Neural cell (in vitro differentiated cells): ENCODE measurements around the gene PLA2G2F. TPM values are rescaled to one million over a fixed set of nuclear protein-coding genes. Genes with fewer than 3 reads are reported as not detected.

Source experiments
- H2AFZ ChIP-seq: fragments of 200-600, 300-800 bp; sonication (generic), shearing (Covaris generic); 2 replicates; pipeline ENCODE4 v1.6.0; 2014; ENCODE audit warnings: low read depth, mild to moderate bottlenecking, antibody characterized with exemption, low read length, moderate library complexity
- H3F3A ChIP-seq: fragments of 200-600 bp; shearing (Covaris generic); 2 replicates; pipeline ENCODE4 v1.6.1; 2016; ENCODE audit warnings: mild to moderate bottlenecking, moderate library complexity, mixed read lengths, antibody characterized with exemption, low read length; ENCODE audit not compliant: insufficient read depth, poor library complexity, severe bottlenecking
- H3K27ac ChIP-seq: fragments of 200-600, 300-800 bp; sonication (generic), shearing (Covaris generic); 2 replicates; pipeline ENCODE4 v1.5.1; 2014; ENCODE audit warnings: mild to moderate bottlenecking, low read length, moderate library complexity
- H3K27me3 ChIP-seq: fragments of 300-800, 200-600 bp; sonication (generic), shearing (Covaris generic); 2 replicates; pipeline ENCODE4 v1.6.0; 2014; ENCODE audit warnings: mild to moderate bottlenecking, low read depth, low read length, moderate library complexity; ENCODE audit not compliant: insufficient read depth
- H3K36me3 ChIP-seq: fragments of 300-800, 200-600 bp; sonication (generic), shearing (Covaris generic); 2 replicates; pipeline ENCODE4 v1.5.1; 2014; ENCODE audit warnings: mild to moderate bottlenecking, antibody characterized with exemption, low read length, moderate library complexity; ENCODE audit not compliant: insufficient read depth
- H3K4me2 ChIP-seq: fragments of 300-800, 200-600 bp; sonication (generic), shearing (Covaris generic); 2 replicates; pipeline ENCODE4 v1.6.0; 2014; ENCODE audit warnings: mild to moderate bottlenecking, low read length
- H3K4me3 ChIP-seq: fragments of 300-800, 200-600 bp; sonication (generic), shearing (Covaris generic); 2 replicates; pipeline ENCODE4 v1.5.1; 2014; ENCODE audit warnings: mild to moderate bottlenecking, low read length, moderate library complexity
- H3K79me2 ChIP-seq: fragments of 200-600 bp; shearing (Covaris generic); replicated peaks from 2 replicates; pipeline ENCODE4 v1.6.0; 2014; ENCODE audit warnings: mild to moderate bottlenecking, low read length, moderate library complexity; ENCODE audit not compliant: insufficient read depth
- H3K9ac ChIP-seq: fragments of 300-800, 200-600 bp; sonication (generic), shearing (Covaris generic); 2 replicates; pipeline ENCODE4 v1.6.1; 2016; ENCODE audit warnings: mild to moderate bottlenecking, low read length, mixed read lengths
- H3K9me2 ChIP-seq: fragments of 200-600 bp; shearing (Covaris generic); 2 replicates; pipeline ENCODE4 v1.6.1; 2016; ENCODE audit warnings: mild to moderate bottlenecking, low read length, mixed read lengths; ENCODE audit not compliant: insufficient read depth
- H3K9me3 ChIP-seq: fragments of 200-600, 300-800 bp; sonication (generic), shearing (Covaris generic); 2 replicates; pipeline ENCODE4 v1.6.1; 2016; ENCODE audit warnings: mild to moderate bottlenecking, mixed run types, low read length, moderate library complexity, mixed read lengths
- H4K20me1 ChIP-seq: fragments of 200-600 bp; shearing (Covaris generic); 2 replicates; pipeline ENCODE4 v1.6.1; 2016; ENCODE audit warnings: mild to moderate bottlenecking, mixed run types; ENCODE audit not compliant: insufficient read depth
- EP300 ChIP-seq: fragments of 450-650 bp; conservative IDR thresholded peaks from 2 replicates; pipeline ENCODE4 v1.6.1; 2014; ENCODE audit warnings: antibody characterized with exemption, mild to moderate bottlenecking, moderate library complexity; ENCODE audit not compliant: poor library complexity, severe bottlenecking
- EZH2 ChIP-seq: fragments of 200-600, 300-800 bp; shearing (Covaris generic), sonication (generic); IDR thresholded peaks from 2 replicates; pipeline ENCODE4 v1.6.1; 2014; ENCODE audit warnings: antibody characterized with exemption, low read length, borderline replicate concordance, mild to moderate bottlenecking; ENCODE audit not compliant: insufficient read depth, poor library complexity, severe bottlenecking
- MXI1 ChIP-seq: fragments of 450-650 bp; conservative IDR thresholded peaks from 2 replicates; pipeline ENCODE4 v1.6.1; 2014; ENCODE audit warnings: antibody characterized with exemption, mild to moderate bottlenecking; ENCODE audit not compliant: poor library complexity, severe bottlenecking
- POLR2AphosphoS5 ChIP-seq: IDR thresholded peaks from 2 replicates; pipeline ENCODE4 v1.6.1; 2012
- RAD21 ChIP-seq: fragments of 450-650 bp; conservative IDR thresholded peaks from 2 replicates; pipeline ENCODE4 v1.6.1; 2014; ENCODE audit warnings: antibody characterized with exemption, mild to moderate bottlenecking, moderate library complexity
- SMC3 ChIP-seq: fragments of 450-650 bp; conservative IDR thresholded peaks from 2 replicates; pipeline ENCODE4 v1.6.1; 2014; ENCODE audit warnings: antibody characterized with exemption, mild to moderate bottlenecking, moderate library complexity; ENCODE audit not compliant: poor library complexity
- TAF1 ChIP-seq: IDR thresholded peaks from 2 replicates; pipeline ENCODE4 v1.6.1; 2012; ENCODE audit warnings: low read depth
- polyA plus RNA-seq: library from polyadenylated mRNA; depleted of rRNA; stranded (reverse); fragments of >200 nt; gene quantifications from 2 replicates; pipeline ENCODE4 v1.2.3, GENCODE V29; 2014
- TF ChIP-seq, protein P1 (sequence below): fragments of 450-650 bp; IDR thresholded peaks from 2 replicates; pipeline ENCODE4 v1.5.1; 2014; ENCODE audit warnings: antibody characterized with exemption, mild to moderate bottlenecking, moderate library complexity; ENCODE audit not compliant: poor library complexity, severe bottlenecking
- TF ChIP-seq, protein P2 (sequence below): IDR thresholded peaks from 2 replicates; pipeline ENCODE4 v1.6.1; 2012; ENCODE audit warnings: borderline replicate concordance

PLA2G2F gene
- polyA plus RNA-seq, 1 donor from 2014 or later = not detected

DNA sequence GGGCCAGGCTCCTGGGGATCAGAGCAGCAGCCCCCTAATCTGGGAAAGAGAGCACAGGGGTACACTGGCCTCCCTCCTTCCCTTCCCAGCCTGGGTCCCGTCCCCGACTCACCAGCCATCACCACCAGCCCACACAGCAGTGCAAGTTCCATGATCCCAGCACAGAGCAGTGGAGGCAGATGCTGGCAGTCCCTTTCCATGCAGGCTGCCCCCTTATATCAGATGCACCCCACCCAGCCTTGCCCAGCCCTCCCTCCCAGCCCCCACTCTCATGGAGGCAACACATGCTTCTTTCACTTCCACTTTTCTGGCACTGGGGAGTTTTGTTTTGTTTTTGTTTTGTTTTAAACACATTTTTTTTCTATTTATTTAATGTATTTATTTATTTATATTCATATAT lies 19.8 kb upstream of the PLA2G2F start, which contains the start of gene PLA2G2D:
PLA2G2D (minus strand) TSS at position 190 of the 400 bp plus-strand sequence; CDS start at position 152, 38 bp downstream.
- no peaks in the 10 kb centered on the region for H3K9me2 ChIP-seq
- H3K4me2 ChIP-seq = no peak within 1 kb of the TSS
- H3K4me3 ChIP-seq = no peak within 1 kb of the TSS
- no peaks in the 10 kb centered on the region for H3F3A ChIP-seq
- no peak within 1 kb of the TSS for H2AFZ ChIP-seq
- H3K27me3 ChIP-seq = no peaks in the 10 kb centered on the region
- no peak within 1 kb of the TSS for H3K9ac ChIP-seq
- no peaks in the 10 kb centered on the region for H3K79me2 ChIP-seq
- no peaks in the 10 kb centered on the region for H3K36me3 ChIP-seq
- no peaks in the 10 kb centered on the region for H3K9me3 ChIP-seq
- TF ChIP-seq RAD21 = no peak
- no peak for TF ChIP-seq TAF1
- TF ChIP-seq, protein P1, sequence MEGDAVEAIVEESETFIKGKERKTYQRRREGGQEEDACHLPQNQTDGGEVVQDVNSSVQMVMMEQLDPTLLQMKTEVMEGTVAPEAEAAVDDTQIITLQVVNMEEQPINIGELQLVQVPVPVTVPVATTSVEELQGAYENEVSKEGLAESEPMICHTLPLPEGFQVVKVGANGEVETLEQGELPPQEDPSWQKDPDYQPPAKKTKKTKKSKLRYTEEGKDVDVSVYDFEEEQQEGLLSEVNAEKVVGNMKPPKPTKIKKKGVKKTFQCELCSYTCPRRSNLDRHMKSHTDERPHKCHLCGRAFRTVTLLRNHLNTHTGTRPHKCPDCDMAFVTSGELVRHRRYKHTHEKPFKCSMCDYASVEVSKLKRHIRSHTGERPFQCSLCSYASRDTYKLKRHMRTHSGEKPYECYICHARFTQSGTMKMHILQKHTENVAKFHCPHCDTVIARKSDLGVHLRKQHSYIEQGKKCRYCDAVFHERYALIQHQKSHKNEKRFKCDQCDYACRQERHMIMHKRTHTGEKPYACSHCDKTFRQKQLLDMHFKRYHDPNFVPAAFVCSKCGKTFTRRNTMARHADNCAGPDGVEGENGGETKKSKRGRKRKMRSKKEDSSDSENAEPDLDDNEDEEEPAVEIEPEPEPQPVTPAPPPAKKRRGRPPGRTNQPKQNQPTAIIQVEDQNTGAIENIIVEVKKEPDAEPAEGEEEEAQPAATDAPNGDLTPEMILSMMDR = no peak
- no peak for TF ChIP-seq SMC3
- TF ChIP-seq EZH2 = no peak
- TF ChIP-seq, protein P2, sequence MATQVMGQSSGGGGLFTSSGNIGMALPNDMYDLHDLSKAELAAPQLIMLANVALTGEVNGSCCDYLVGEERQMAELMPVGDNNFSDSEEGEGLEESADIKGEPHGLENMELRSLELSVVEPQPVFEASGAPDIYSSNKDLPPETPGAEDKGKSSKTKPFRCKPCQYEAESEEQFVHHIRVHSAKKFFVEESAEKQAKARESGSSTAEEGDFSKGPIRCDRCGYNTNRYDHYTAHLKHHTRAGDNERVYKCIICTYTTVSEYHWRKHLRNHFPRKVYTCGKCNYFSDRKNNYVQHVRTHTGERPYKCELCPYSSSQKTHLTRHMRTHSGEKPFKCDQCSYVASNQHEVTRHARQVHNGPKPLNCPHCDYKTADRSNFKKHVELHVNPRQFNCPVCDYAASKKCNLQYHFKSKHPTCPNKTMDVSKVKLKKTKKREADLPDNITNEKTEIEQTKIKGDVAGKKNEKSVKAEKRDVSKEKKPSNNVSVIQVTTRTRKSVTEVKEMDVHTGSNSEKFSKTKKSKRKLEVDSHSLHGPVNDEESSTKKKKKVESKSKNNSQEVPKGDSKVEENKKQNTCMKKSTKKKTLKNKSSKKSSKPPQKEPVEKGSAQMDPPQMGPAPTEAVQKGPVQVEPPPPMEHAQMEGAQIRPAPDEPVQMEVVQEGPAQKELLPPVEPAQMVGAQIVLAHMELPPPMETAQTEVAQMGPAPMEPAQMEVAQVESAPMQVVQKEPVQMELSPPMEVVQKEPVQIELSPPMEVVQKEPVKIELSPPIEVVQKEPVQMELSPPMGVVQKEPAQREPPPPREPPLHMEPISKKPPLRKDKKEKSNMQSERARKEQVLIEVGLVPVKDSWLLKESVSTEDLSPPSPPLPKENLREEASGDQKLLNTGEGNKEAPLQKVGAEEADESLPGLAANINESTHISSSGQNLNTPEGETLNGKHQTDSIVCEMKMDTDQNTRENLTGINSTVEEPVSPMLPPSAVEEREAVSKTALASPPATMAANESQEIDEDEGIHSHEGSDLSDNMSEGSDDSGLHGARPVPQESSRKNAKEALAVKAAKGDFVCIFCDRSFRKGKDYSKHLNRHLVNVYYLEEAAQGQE = no peak
- TF ChIP-seq POLR2AphosphoS5 = no peak
- no peak for TF ChIP-seq MXI1
- no peak for TF ChIP-seq EP300
- H4K20me1 ChIP-seq = no peaks in the 10 kb centered on the region
- H3K27ac ChIP-seq = no peak within 1 kb of the TSS

DNA sequence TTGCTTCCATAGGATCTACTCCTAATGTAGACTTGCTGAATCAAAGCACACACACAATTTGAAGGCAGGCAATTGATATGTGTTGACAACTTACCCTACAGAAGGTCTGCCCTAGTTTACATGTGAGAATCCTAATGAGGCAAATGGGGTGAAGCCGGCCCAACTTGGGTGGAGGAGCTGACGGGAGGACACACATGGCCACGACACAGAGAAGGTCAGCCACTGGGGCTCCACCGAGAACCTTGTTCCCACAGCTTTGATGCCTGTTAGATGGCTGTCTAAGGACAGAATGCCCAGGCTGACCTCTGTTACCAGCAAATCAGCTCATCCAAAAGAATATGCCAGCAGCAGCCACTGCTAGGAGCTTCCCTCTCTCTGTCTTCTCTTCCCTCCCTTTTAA lies 18.3 kb upstream of the PLA2G2F start:
- no peaks in the 10 kb centered on the region for H3K79me2 ChIP-seq
- no peaks in the 10 kb centered on the region for H3K9me2 ChIP-seq
- H2AFZ ChIP-seq = no peak overlapping the region
- no peaks in the 10 kb centered on the region for H4K20me1 ChIP-seq
- no peak overlapping the region for H3K9ac ChIP-seq
- H3F3A ChIP-seq = no peaks in the 10 kb centered on the region
- no peaks in the 10 kb centered on the region for H3K36me3 ChIP-seq
- H3K9me3 ChIP-seq = no peaks in the 10 kb centered on the region
- no peak overlapping the region for H3K27ac ChIP-seq
- no peak overlapping the region for H3K4me3 ChIP-seq
- H3K4me2 ChIP-seq = no peak overlapping the region
- no peaks in the 10 kb centered on the region for H3K27me3 ChIP-seq
- TF ChIP-seq TAF1 (no peak), MXI1 (no peak), SMC3 (no peak), EP300 (no peak), EZH2 (no peak), POLR2AphosphoS5 (no peak), RAD21 (no peak)
- TF ChIP-seq, protein P1 = no peak
- TF ChIP-seq, protein P2 = no peak
